H9 (cell line): ENCODE results near the gene CST9L. TPM values are rescaled to one million over a fixed set of nuclear protein-coding genes. Genes with fewer than 3 reads are reported as not detected.

Source experiments
- DNase-seq: peaks from one replicate; pipeline ENCODE4 v3.0.0-alpha.2; 2017
- H2AFZ ChIP-seq: one replicate; pipeline ENCODE4 v1.6.1; 2013; ENCODE audit warnings: mild to moderate bottlenecking, low read length, control low read depth, moderate library complexity
- H2AK5ac ChIP-seq: 2 replicates; pipeline ENCODE4 v1.6.1; 2013; ENCODE audit warnings: low read length, control low read depth, mixed read lengths; ENCODE audit not compliant: insufficient read length
- H2BK120ac ChIP-seq: one replicate; pipeline ENCODE4 v1.6.1; 2013; ENCODE audit warnings: low read depth, mild to moderate bottlenecking, low read length, control low read depth, inconsistent platforms; ENCODE audit not compliant: poor library complexity, severe bottlenecking
- H2BK12ac ChIP-seq: 2 replicates; pipeline ENCODE4 v1.6.1; 2013; ENCODE audit warnings: low read length, control low read depth, mixed read lengths, low read depth; ENCODE audit not compliant: insufficient read length
- H2BK15ac ChIP-seq: 2 replicates; pipeline ENCODE4 v1.6.1; 2013; ENCODE audit warnings: low read depth, low read length, control low read depth
- H2BK20ac ChIP-seq: one replicate; pipeline ENCODE4 v1.6.1; 2013; ENCODE audit warnings: low read depth, mild to moderate bottlenecking, low read length, control low read depth, inconsistent platforms; ENCODE audit not compliant: poor library complexity, severe bottlenecking
- H2BK5ac ChIP-seq: 2 replicates; pipeline ENCODE4 v1.6.1; 2013; ENCODE audit warnings: low read length, control low read depth, mixed read lengths; ENCODE audit not compliant: insufficient read length
- H3K14ac ChIP-seq: 2 replicates; pipeline ENCODE4 v1.6.1; 2013; ENCODE audit warnings: low read length, control low read depth; ENCODE audit not compliant: insufficient read depth
- H3K18ac ChIP-seq: 2 replicates; pipeline ENCODE4 v1.6.1; 2013; ENCODE audit warnings: low read depth, mild to moderate bottlenecking, mixed read lengths, low read length, control low read depth; ENCODE audit not compliant: insufficient read length
- H3K23ac ChIP-seq: 2 replicates; pipeline ENCODE4 v1.6.1; 2013; ENCODE audit warnings: low read length, control low read depth, mixed read lengths, low read depth; ENCODE audit not compliant: insufficient read length
- H3K23me2 ChIP-seq: 2 replicates; pipeline ENCODE4 v1.6.1; 2013; ENCODE audit warnings: low read depth, mild to moderate bottlenecking, mixed read lengths, low read length, control low read depth; ENCODE audit not compliant: insufficient read length, poor library complexity, severe bottlenecking
- H3K27ac ChIP-seq: 2 replicates; pipeline ENCODE4 v1.5.1; 2013; ENCODE audit warnings: low read length, control low read depth, mixed read lengths, low read depth; ENCODE audit not compliant: insufficient read length
- H3K27me3 ChIP-seq: 2 replicates; pipeline ENCODE4 v1.6.1; 2013; ENCODE audit warnings: low read length, control low read depth, inconsistent platforms; ENCODE audit not compliant: insufficient read depth
- H3K4ac ChIP-seq: 2 replicates; pipeline ENCODE4 v1.6.1; 2013; ENCODE audit warnings: low read depth, mild to moderate bottlenecking, control low read depth, inconsistent platforms, low read length, moderate library complexity
- H3K4me1 ChIP-seq: 2 replicates; pipeline ENCODE4 v1.6.1; 2013; ENCODE audit warnings: low read length, control low read depth, inconsistent platforms; ENCODE audit not compliant: insufficient read depth
- H3K4me2 ChIP-seq: 2 replicates; pipeline ENCODE4 v1.6.1; 2013; ENCODE audit warnings: low read length, control low read depth, mixed read lengths; ENCODE audit not compliant: insufficient read length, insufficient read depth
- H3K56ac ChIP-seq: 2 replicates; pipeline ENCODE4 v1.6.1; 2013; ENCODE audit warnings: low read depth, mild to moderate bottlenecking, mixed read lengths, low read length, control low read depth; ENCODE audit not compliant: insufficient read length
- H3K79me1 ChIP-seq: 2 replicates; pipeline ENCODE4 v1.6.1; 2013; ENCODE audit warnings: low read depth, mild to moderate bottlenecking, moderate library complexity, low read length, control low read depth, inconsistent platforms; ENCODE audit not compliant: insufficient read depth, poor library complexity, severe bottlenecking
- H3K79me2 ChIP-seq: 2 replicates; pipeline ENCODE4 v1.6.1; 2013; ENCODE audit warnings: low read length, control low read depth, inconsistent platforms; ENCODE audit not compliant: insufficient read depth
- H3K9ac ChIP-seq: 2 replicates; pipeline ENCODE4 v1.6.1; 2013; ENCODE audit warnings: low read length, control low read depth, mixed read lengths; ENCODE audit not compliant: insufficient read length; ENCODE audit errors: extremely low read depth
- H3K9me3 ChIP-seq: one replicate; pipeline ENCODE4 v1.6.1; 2013; ENCODE audit warnings: low read depth, low read length, inconsistent platforms; ENCODE audit not compliant: control insufficient read depth
- H3T11ph ChIP-seq: one replicate; pipeline ENCODE4 v1.6.1; 2013; ENCODE audit warnings: mild to moderate bottlenecking, low read length, control low read depth, inconsistent platforms
- H4K20me1 ChIP-seq: one replicate; pipeline ENCODE4 v1.6.1; 2013; ENCODE audit not compliant: control insufficient read depth, insufficient read length, insufficient read depth
- H4K5ac ChIP-seq: 2 replicates; pipeline ENCODE4 v1.6.1; 2013; ENCODE audit warnings: low read depth, mild to moderate bottlenecking, mixed read lengths, low read length, control low read depth; ENCODE audit not compliant: insufficient read length
- H4K8ac ChIP-seq: replicated peaks from 2 replicates; pipeline ENCODE4 v1.6.1; 2013; ENCODE audit warnings: low read length, control low read depth, mixed read lengths, low read depth; ENCODE audit not compliant: insufficient read length
- H4K91ac ChIP-seq: 2 replicates; pipeline ENCODE4 v1.6.1; 2013; ENCODE audit warnings: low read depth, mild to moderate bottlenecking, moderate library complexity, mixed read lengths, low read length, control low read depth; ENCODE audit not compliant: insufficient read length
- H3K27ac Mint-ChIP-seq, 3 experiments: 2 replicates in 2 of 3; 3 replicates in 1 of 3; pipeline ENCODE4 v1.8.0; 2020 to 2021; ENCODE audit warnings: mixed read lengths in 3 of 3, mild to moderate bottlenecking in 1 of 3, moderate library complexity in 1 of 3
- H3K27me3 Mint-ChIP-seq: 2 replicates; pipeline ENCODE4 v1.8.0; 2021; ENCODE audit warnings: low read depth, mild to moderate bottlenecking, moderate library complexity, mixed read lengths
- H3K36me3 Mint-ChIP-seq, 3 experiments: 2 replicates in 2 of 3; 3 replicates in 1 of 3; pipeline ENCODE4 v1.8.0; 2020 to 2021; ENCODE audit warnings: low read depth in 3 of 3, mixed read lengths in 3 of 3; ENCODE audit not compliant: insufficient read depth in 1 of 3
- H3K4me1 Mint-ChIP-seq, 2 experiments: 2 replicates each; pipeline ENCODE4 v1.8.0; 2020; ENCODE audit warnings: mixed read lengths in 2 of 2
- H3K4me3 Mint-ChIP-seq, 2 experiments: 2 replicates in 1 of 2; 3 replicates in 1 of 2; pipeline ENCODE4 v1.8.0; 2020 to 2021; ENCODE audit warnings: mild to moderate bottlenecking in 2 of 2, mixed read lengths in 2 of 2, moderate library complexity in 1 of 2
- H3K9me3 Mint-ChIP-seq, 2 experiments: 2 replicates in 1 of 2; 3 replicates in 1 of 2; pipeline ENCODE4 v1.8.0; 2020; ENCODE audit warnings: mild to moderate bottlenecking in 2 of 2, mixed read lengths in 2 of 2, moderate library complexity in 1 of 2
- CTCF ChIP-seq: fragments of 200-600 bp; sonication (generic); conservative IDR thresholded peaks from 3 replicates; pipeline ENCODE4 v1.8.0; 2021; ENCODE audit warnings: antibody characterized with exemption, mild to moderate bottlenecking
- WGBS: extraction: QIAGEN DNeasy Blood & Tissue Kit; methylation state at CpG from one replicate; pipeline ENCODE4 v1.1.7; 2013; ENCODE audit warnings: missing lambda C conversion rate, low lambda C conversion rate, mixed read lengths; ENCODE audit not compliant: insufficient read length; ENCODE audit errors: extremely low coverage; 5-methylcytosine and 5-hydroxymethylcytosine counted together
- total RNA-seq: library from RNA; stranded (reverse); gene quantifications from 2 replicates; pipeline ENCODE4 v1.2.1, GENCODE V29; 2021

Gene CST9L
- total RNA-seq, 1 experiment from 2014 or later = not detected

GRCh38 chr20:23565503-23566045 lies 2.7 kb downstream of the CST9L start:
- WGBS = no CpG with 5 or more reads among the region's 2 CpGs
- no peaks in the 10 kb centered on the region for H4K20me1 ChIP-seq
- Mint-ChIP-seq H3K36me3 (peaks cover 2 to 17% (median 5%) of the 10 kb centered on the region in 3 experiments; a peak in 4 of 7 replicates), H3K4me1 (no peaks in the 10 kb centered on the region), H3K27me3 (peaks cover 10% of the 10 kb centered on the region), H3K9me3 (peaks cover 22 to 23% of the 10 kb centered on the region in 2 experiments), H3K27ac (no peak overlapping the region; a peak in 1 of 7 replicates), H3K4me3 (no peak overlapping the region)
- H2BK15ac ChIP-seq = no peak overlapping the region
- no peaks in the 10 kb centered on the region for H3K4me1 ChIP-seq
- no peak overlapping the region for H4K5ac ChIP-seq
- H3K79me1 ChIP-seq = no peaks in the 10 kb centered on the region
- no peak overlapping the region for H4K91ac ChIP-seq
- H2BK12ac ChIP-seq = no peak overlapping the region
- no peak overlapping the region for H3K56ac ChIP-seq
- no peak overlapping the region for H3K4me2 ChIP-seq
- H3K9me3 ChIP-seq = peaks cover 11% of the 10 kb centered on the region
- no peak overlapping the region for H2BK20ac ChIP-seq
- H4K8ac ChIP-seq = no peak overlapping the region
- H2AFZ ChIP-seq = no peak overlapping the region
- no peak overlapping the region for H2BK120ac ChIP-seq
- no peak overlapping the region for H2AK5ac ChIP-seq
- no peak for TF ChIP-seq CTCF
- no peaks in the 10 kb centered on the region for H3K27me3 ChIP-seq
- no peaks in the 10 kb centered on the region for H3K23me2 ChIP-seq
- H3K27ac ChIP-seq = no peak overlapping the region
- H3K18ac ChIP-seq = no peak overlapping the region
- no peak overlapping the region for H3K23ac ChIP-seq
- no peak overlapping the region for H3T11ph ChIP-seq
- no peaks in the 10 kb centered on the region for H3K79me2 ChIP-seq
- peak; percentile 16 for DNase-seq
- H3K4ac ChIP-seq = no peak overlapping the region
- H2BK5ac ChIP-seq = no peak overlapping the region
- no peak overlapping the region for H3K9ac ChIP-seq
- no peak overlapping the region for H3K14ac ChIP-seq
